ENCODE measurements around the gene KCNJ9.
"Not testable (repeated sequence)": the region's sequence is repeated elsewhere in the genome, so short reads cannot be mapped to it uniquely, and the experiment has no call there.

The KCNJ9 gene

DNA sequence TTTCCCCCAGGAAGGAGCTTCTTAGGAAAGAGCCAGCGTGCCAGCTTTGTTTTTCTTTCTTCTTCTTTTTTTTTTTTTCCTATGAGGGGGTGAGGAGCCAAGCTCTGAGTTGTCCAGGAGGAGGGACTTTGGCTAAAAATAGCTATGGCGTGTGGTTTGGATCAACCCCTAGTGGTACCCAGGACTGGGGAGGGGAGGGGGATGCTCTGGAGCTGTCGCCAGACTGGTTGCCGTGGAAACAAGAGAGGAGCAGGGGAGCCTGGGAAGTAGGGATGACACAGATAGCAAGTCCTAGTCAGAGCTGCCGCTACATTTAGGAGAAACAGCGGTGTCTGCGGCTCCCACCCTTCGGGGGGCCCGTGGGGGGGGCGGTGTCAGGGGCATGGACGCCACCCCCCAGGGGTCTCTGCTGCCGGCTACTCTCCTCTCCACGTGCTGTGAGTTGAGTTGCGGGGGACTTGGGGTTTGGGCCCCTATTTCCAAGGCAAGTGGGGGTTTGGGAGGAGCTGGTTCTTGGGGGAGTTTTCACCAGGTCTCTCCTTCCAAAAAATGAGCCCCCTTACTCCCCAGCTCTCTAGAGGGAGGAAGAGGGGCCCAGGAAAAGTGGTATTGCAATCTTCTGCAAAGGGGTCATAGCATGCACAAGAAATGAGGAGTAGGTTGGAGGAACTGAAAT, at the start of gene KCNJ9:
KCNJ9 (plus strand) TSS at position 278 of the 676 bp plus-strand sequence. CDS start 2,493 bp downstream, outside the sequence.
- no peak for DNase-seq (ENCODE audit: extremely low spot score, insufficient read length, low read depth)
- FAIRE-seq, result no peak

DNA sequence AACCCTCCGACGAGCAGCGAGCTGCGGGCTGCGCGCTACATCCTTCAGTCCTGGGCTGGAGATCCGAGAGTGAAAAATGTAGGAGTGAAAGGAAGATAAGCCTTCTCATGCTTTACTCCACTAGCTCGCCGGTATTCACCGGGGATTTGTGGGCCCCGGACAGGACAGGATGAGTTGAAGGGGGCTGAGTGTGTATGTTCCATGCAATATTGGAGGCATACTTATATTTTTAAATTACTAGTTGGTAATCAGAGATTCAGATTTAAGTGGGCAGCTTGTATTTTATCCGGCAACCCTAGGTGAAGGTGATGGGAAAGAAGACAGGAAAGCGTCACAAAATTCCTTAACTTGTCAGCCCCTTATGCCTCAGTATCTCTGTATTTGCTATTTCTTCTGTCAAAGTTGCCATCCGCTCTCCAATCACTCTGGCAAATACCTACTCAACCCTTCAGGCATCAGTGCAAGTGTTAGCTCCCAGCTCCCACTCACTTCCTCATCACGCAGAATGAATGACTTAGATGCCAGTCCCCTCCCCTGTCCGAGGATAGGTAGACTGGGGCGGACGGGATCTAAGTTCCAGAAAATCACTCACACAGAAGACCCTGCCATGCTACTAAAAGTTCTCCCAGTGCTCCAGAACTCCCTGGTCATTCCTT, 49.0 kb upstream of the KCNJ9 start:
- DNase-seq (ENCODE audit: extremely low spot score, insufficient read length, low read depth) (no peak), FAIRE-seq (peak; percentile 60)

DNA sequence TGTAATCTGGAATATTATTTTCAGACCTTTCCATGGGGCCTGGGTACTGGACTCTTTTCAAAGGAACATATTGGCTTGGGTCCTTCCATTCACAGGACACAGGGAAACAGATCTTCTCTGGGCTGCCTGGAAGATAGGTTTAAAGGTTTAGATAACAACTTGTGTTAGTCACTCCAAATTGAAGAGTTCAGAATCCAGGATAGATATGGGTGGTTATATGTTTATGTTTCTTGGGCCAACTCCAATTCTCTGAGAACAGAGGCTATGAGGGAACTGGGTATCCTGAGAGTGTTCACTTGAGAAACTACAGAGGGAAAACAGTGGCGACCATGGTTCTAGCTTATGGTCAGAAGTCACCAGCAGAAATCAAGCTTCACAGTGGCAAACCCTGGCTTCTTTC, 40.9 kb upstream of the KCNJ9 start:
- DNase-seq (ENCODE audit: extremely low spot score, insufficient read length, low read depth) (no peak), FAIRE-seq (no peak)

DNA sequence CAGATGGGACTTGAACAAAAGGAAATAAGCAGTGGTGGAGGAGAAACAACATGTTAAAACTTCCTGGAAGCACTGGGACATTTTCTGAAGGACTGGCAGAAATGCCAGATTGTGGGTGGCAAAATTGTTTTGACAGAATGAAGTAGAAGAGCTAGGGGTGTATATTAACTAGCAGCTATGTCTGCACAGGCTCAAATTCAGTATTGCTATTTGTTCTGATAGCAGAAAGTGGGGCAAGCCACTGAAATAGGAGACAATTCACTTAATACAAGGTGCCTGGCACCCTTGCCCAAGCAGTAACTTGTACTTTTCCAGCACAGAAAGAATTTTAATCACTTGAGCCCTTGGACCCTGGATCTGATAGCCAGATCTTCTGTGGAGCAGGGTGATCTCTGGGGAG, 37.8 kb upstream of the KCNJ9 start:
- DNase-seq (ENCODE audit: extremely low spot score, insufficient read length, low read depth) (no peak), FAIRE-seq (no peak)

DNA sequence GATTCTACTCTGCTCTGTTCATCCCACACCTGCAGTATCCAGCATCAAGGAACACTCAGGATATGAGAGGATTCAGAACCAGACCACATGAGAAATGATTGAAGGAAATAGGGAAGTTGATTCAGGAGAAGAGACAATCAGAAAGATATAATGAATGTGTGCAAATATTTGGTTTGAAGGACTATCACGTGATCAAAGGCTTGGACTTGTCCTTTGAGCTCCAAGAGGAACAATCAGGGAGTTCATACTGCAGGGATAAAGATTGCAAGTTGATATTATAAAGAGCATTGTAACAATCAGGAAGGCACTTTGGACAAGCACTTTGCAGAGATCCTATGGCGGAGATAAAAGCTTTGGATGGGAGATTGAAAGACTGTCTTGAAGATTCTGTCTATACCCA, 35.7 kb upstream of the KCNJ9 start:
- DNase-seq (ENCODE audit: extremely low spot score, insufficient read length, low read depth) (no peak), FAIRE-seq (no peak)

DNA sequence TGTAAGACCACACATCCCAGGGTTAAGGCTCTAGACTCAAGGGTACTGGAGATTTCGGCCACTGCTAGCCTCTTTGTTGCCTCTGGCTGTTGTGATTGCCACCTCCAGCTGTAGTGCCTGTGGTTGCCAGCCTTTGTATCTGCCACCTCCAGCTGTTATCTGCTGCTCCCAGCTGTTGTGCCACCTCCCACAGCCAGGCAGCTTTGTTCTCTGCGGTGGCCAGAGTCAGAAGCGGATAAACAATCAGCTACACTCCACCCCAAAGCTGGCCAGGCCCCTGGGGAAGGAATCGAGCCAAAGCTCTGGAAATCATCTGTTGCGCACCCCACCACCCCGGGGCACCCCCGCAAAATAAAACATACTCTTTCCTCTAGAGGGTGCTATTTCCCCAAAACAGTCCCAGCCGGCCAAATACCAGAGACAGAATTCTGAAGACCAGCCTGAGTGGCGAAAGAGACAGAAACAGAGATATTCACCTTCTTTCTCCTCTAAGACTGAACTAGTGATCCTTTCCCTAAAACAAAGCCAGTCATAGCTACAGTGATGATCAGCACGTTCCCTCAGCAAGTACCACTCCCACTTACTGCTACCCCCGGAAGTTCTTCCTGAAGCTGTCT, 34.7 kb upstream of the KCNJ9 start:
- DNase-seq (ENCODE audit: extremely low spot score, insufficient read length, low read depth) (no peak), FAIRE-seq (peak; percentile 72)

DNA sequence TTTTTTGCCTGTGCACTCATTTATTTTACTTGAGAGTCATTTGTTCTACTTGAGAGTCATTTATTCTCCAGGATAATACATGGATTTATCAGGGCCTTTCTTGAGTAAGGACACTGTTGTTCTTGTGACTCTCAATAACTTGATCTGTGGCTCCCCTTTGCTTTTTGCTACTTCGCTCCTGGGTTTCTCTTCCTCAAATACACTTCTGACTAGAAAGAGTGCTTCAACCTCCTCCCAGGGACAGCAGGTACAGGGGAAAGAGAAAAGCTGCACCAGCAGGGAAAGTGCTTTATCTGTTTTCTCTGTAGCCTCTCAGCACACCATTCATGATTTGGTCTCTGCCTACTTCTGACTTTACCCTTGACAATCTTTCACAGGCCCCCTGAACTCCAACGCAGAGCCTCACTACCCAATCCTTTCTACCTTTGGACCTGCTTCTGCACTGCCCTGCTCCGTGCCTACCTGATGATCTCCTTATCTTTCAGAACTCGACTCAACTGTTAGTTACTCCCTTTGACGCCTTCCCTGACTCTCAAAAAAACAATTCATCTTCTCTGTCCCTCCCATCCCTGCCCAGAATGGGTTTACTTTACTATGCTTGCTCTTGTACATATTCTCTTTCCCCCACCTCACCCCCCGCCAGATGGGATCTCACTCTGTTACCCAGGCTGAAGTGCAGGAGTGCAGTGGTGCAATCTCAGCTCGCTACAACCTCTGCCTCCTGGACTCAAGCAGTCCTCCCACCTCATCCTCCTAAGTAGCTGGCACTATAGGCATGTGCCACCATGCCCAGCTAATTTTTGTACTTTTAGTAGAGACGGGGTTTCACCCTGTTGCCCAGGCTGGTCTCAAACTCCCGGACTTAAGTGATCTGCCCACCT, 34.0 kb upstream of the KCNJ9 start:
- FAIRE-seq (peak; percentile 18), DNase-seq (ENCODE audit: extremely low spot score, insufficient read length, low read depth) (no peak)

DNA sequence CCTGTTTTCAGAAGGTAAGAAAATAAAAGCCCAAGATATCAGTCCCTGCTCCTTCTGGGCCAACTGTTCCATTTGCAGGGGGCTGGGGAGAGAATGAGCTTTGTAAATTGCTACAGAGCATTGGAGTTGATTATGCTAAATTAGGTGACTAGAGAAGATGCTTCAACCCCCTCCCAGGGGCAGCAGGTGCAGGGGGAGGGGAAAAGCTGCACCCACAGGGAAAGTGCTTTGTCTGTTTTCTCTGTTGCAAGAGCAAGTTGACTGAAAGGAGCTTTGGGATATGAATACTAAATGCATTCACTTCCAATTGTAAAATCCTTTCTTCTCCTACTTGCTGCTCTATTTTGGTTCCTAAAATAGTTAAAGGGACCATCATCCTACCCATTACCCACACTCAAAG, 33.0 kb upstream of the KCNJ9 start:
- FAIRE-seq (no peak), DNase-seq (ENCODE audit: extremely low spot score, insufficient read length, low read depth) (no peak)

DNA sequence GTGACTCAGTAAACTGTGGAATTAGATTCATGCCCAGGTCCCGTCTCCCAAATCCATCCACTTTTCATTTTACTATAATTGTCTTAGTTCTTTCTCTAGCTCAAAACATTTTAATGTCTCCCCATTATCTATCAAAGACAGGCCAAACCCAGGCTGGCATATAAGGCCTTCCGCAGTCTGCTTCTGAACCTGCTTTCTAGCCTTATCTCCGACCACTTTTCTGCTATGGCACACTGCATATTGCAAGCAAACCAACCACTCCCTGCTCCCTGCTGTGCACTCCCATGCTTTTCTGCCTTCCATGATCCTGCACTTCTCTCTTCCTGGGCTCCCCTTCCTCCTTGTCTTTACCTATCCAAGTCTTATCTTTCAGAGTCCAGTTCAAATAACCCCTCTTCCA, 32.2 kb upstream of the KCNJ9 start:
- no peak for FAIRE-seq

DNA sequence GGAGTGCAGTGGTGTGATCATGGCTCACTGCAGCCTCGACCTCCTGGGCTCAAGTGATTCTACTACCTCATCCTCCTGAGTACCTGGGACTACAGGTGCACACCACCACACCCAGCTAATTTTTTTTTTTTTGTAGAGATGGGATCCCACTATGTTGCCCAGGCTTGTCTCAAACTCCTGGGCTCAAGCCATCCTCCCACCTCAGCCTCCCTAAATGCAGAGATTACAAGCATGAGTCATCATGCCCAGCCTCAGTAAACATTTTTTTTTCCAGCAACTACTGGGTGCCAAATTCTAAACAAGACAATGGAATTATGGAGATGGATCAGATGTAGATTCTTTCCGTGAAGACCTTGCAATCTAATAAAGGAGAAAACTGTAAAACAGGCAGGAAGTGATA, 31.2 kb upstream of the KCNJ9 start:
- not testable (repeated sequence) for DNase-seq (ENCODE audit: extremely low spot score, insufficient read length, low read depth); FAIRE-seq

More for the DNA sequence above, 32.2 kb upstream of the KCNJ9 start:
- no peak for DNase-seq (ENCODE audit: extremely low spot score, insufficient read length, low read depth)

DNA sequence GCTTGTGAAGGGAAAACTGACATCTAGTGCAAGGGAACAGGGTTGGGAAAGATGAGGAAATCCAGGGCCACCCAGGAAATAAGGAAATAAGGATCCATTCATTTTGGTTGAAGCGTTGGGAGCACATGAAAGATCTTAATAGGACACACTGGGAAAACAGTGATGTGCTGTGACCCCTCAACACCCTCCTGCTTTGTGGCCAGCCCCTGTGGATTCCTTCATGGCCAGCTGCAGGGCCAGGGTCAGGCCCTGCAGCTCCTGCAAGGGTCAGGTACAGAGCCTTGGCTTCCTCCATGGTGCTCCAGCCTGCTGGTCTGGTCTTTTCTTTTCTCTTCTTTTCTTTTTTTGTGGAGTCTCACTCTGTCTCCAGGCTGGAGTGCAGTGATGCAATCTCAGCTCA, 30.7 kb upstream of the KCNJ9 start:
- FAIRE-seq, result no peak

DNA sequence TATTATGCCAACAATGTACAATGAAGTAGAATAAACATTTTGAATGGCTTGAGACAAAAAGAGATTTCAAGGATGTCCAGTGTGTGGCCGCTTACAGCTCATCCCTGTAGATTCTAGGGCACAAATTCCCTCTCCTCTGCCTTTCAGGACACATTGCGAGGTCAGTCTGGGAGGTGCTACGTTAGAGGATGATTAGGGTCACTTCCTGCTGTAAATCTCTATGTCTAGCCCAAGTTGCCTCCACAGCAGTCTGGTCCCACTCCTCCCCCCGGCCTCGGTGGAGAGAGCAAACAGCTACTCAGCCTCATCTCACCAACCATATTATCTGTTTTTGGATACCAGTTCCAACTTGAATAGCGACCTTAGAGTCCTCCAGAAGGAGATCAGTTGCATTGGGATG, 28.4 kb upstream of the KCNJ9 start:
- FAIRE-seq (no peak), DNase-seq (ENCODE audit: extremely low spot score, insufficient read length, low read depth) (no peak)

More for the DNA sequence above, 30.7 kb upstream of the KCNJ9 start:
- no peak for DNase-seq (ENCODE audit: extremely low spot score, insufficient read length, low read depth)

DNA sequence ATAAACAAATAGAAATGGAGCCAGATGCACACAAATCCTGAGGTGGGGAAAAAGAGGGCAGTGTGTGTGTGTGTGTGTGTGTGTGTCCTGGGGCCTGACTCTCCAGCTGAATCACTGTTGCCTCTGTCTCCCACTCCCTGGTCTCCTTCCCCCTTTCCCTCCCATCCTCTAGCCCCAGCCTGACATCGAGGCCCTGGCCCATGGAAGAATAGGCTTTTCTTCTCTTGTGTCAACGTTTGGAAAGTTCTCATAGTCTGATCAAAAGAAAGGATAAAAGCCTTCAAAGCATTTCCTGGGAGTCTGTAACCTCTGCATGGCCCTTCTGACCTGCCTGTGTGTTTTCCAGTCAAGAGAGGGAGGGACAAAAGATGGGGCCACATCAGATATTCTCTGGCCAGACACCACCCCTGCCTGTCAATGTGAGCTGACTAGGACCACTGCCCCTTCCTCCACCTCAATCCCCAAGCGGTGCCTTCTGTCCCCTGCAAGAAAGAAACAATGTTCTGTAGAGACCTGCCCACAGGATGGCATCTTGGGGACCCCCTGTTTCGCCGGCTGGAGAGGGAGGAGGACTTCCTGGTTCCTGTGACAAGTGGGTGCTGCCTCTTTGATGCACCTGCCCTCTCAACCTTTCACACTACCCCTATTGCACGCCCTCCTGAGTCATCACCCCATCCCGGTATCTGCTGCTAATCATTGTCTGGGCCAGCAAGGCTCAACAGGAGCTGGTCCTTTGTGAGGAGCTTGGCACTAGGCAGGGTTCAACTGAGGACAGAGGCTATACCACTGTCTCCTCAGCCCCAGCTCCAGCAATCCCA, 27.6 kb upstream of the KCNJ9 start:
- no peak for FAIRE-seq
- DNase-seq (ENCODE audit: extremely low spot score, insufficient read length, low read depth), result no peak

DNA sequence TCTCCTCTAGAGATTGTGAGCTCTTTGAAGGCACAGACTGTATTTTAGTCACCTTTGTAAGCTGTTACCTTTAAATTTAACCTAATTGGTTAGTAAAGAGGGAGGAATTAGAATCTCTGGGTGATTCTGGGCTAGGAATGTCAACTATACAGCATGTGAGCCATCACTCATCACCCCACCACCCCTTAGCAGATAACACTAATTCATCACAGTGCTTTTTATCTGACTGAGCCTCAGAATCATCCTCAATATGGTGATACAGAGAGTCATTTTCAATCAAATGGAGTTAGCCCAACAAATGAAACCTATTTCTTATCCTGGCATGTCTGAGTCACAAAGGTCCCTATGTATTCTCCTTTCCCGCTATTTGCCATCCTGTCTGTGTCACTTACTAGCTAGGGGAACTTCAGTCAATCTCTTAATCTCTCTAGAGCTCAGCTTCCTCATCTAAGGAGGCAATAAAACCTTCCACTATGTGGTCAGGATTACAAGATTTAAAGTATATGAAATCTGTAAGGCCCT, 24.6 kb upstream of the KCNJ9 start:
- FAIRE-seq (no peak), DNase-seq (ENCODE audit: extremely low spot score, insufficient read length, low read depth) (no peak)

DNA sequence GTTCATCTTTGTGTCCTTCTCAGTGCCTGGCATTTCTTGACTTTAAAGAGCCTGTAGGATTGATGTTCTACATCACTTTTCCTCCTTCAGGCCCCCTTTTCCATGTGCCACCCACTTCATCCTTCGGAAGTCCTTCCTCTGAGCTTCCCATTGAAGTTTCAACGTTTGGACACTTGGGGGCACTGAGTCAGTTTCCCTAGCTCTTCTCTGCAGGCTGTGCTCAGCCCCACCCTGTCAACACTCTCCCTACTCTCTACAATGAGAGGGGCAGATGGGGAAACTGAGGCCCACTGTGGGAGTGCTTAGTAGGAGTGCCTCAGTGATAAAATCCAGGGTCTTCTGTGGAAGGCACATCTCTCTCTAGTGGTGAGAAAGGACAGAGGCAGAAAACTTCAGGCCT, 23.3 kb upstream of the KCNJ9 start:
- FAIRE-seq (no peak), DNase-seq (ENCODE audit: extremely low spot score, insufficient read length, low read depth) (no peak)

DNA sequence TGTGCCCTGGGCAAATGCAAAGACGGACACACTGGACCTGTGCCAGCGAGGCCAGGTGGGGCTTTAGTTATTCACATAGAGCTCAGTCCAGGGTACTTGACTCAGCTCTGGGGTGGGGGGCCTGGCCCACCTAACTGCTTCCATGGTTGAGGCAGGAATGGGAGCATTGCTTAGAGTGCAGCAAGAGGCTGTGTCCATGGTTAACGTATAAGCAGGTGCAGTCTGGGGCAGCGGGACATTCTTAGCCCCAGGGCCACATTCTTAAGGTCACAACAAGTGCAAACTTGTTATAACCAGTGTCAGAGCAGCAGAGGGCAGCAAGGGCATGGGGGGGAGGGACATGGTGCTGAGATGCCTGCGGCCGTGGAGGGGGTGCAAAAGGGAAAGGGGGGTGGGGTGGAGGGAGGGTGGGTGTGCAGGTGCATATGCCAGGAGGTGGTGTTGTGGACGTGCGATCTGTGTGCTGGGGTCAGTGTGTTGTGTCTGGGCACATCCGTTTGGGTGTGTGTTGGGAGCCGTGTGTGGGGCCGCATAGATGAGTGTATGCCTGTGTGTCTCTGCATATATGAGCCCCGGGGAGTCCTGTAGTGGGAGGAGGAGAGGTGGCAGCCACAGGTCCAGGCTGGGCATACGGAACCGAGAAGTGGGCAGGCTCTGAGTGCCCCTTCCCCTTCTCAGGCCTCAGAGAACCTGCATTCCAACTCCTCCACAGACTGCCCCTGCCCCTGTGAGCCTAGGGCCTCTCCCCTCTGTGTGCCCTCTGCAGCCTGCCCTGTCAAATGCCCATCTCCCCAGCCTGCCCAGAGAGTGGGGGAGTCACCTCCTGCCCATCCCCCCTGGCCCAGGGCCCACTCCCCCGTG, 19.7 kb upstream of the KCNJ9 start:
- no peak for DNase-seq (ENCODE audit: extremely low spot score, insufficient read length, low read depth)
- no peak for FAIRE-seq

DNA sequence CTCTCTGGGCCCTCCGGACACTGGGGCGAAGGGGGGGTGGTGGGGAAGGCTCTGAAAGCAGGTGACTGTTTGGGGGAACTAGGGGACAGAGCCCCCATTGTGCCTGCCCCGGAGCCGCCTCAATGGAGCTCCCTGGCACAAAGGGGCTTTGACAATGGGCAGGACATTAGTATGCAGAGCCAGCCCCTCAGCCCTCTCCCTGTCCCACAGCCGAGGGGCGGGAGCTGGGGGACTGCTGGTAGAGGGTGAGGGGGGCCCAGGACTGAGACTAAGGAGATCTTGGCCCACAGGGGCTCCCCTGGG, 19.2 kb upstream of the KCNJ9 start:
- FAIRE-seq (no peak), DNase-seq (ENCODE audit: extremely low spot score, insufficient read length, low read depth) (no peak)

DNA sequence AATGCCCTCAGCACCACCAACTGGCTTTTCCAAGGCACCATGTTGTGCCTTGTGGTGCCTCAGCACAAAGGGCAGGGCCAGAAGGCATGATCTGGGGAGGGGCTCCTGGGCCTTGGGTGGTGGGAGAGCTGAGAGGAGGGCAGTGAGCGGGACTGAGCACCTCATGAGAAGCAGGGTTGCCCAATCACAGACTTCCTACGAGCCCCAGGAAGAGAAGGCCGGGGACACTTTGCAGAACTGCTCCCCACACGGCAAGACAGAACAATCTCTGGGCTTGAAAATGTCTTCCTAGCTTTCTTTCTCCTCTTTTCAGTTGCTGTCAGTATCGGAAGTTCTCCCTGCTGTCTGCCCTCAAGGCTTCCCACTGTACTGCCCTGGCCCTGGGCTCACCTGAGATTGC, 18.2 kb upstream of the KCNJ9 start:
- FAIRE-seq (no peak), DNase-seq (ENCODE audit: extremely low spot score, insufficient read length, low read depth) (no peak)

DNA sequence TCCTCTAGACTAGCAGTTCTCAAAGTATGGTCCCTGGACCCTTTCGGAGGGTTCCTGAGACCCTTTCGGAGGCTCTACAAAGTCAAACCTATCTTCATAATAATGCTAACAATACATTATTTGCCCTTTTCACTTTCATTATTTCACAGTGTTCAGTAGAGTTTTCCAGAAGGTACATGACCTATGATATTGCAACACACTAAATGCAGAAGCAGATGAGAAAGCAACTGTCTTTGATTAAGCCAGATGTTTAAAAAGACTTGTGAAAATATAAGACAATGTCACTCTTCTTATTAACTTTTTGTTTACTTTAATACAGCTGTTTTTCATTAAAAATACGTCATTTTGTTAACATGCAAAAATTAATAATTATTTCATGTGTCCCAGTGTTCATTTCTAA, 17.2 kb upstream of the KCNJ9 start:
- FAIRE-seq, result no peak
- DNase-seq (ENCODE audit: extremely low spot score, insufficient read length, low read depth), result no peak
